H1 (cell line): Measurements from ENCODE around the gene GNAO1.

ENCODE experiments used
- EGR1 ChIP-seq: IDR thresholded peaks from 2 replicates; pipeline ENCODE4 v1.6.1; 2011; ENCODE audit warnings: low read depth, low read length, borderline replicate concordance
- EP300 ChIP-seq, 2 experiments: IDR thresholded peaks; 1 replicate in 1 of 2; 2 replicates in 1 of 2; pipeline ENCODE4 v1.6.1; 2011 to 2012; ENCODE audit warnings: low read depth in 2 of 2, low read length in 2 of 2, mild to moderate bottlenecking in 2 of 2, borderline replicate concordance in 1 of 2, inconsistent platforms in 1 of 2, moderate library complexity in 1 of 2
- HDAC2 ChIP-seq, 2 experiments: fragments of 300-600 bp in 1 of 2; sonication (generic) in 1 of 2; IDR thresholded peaks; 2 replicates each; pipeline ENCODE4 v1.6.1; 2011 to 2012; ENCODE audit warnings: low read depth in 2 of 2, low read length in 2 of 2, mild to moderate bottlenecking in 2 of 2, moderate library complexity in 2 of 2, borderline replicate concordance in 1 of 2, inconsistent platforms in 1 of 2
- JUND ChIP-seq: IDR thresholded peaks from 2 replicates; pipeline ENCODE4 v1.6.1; 2011; ENCODE audit warnings: mild to moderate bottlenecking, improper control_type of control experiment, low read length
- MAFK ChIP-seq: IDR thresholded peaks from 2 replicates; pipeline ENCODE4 v1.6.1; 2012; ENCODE audit warnings: low read depth, mild to moderate bottlenecking, improper control_type of control experiment, low read length
- POLR2A ChIP-seq, 2 experiments: IDR thresholded peaks; 1 replicate in 1 of 2; 2 replicates in 1 of 2; pipeline ENCODE4 v1.6.1; 2011; ENCODE audit warnings: low read depth in 2 of 2, low read length in 2 of 2, mild to moderate bottlenecking in 2 of 2; ENCODE audit errors: control extremely low read depth in 1 of 2
- POLR2AphosphoS5 ChIP-seq: IDR thresholded peaks from 2 replicates; pipeline ENCODE4 v1.6.1; 2011; ENCODE audit warnings: low read depth, low read length
- RAD21 ChIP-seq, 2 experiments: IDR thresholded peaks in 1 of 2; conservative IDR thresholded peaks in 1 of 2; 2 replicates each; pipeline ENCODE4 v1.6.1; 2011; ENCODE audit warnings: low read depth in 2 of 2, low read length in 2 of 2, improper control_type of control experiment in 1 of 2, inconsistent platforms in 1 of 2, mild to moderate bottlenecking in 1 of 2, moderate library complexity in 1 of 2
- RFX5 ChIP-seq: IDR thresholded peaks from 2 replicates; pipeline ENCODE4 v1.6.1; 2011; ENCODE audit warnings: low read depth, low read length, improper control_type of control experiment, borderline replicate concordance
- YY1 ChIP-seq: IDR thresholded peaks from 2 replicates; pipeline ENCODE4 v1.6.1; 2011; ENCODE audit warnings: low read depth, mild to moderate bottlenecking, low read length
- TF ChIP-seq, protein P1 (sequence below), 3 experiments: IDR thresholded peaks; 1 replicate in 2 of 3; 2 replicates in 1 of 3; pipeline versions ENCODE4 v1.5.1 to v1.6.1; 2011; ENCODE audit warnings: low read length in 3 of 3, mild to moderate bottlenecking in 3 of 3, inconsistent platforms in 2 of 3, low read depth in 1 of 3, moderate library complexity in 1 of 3; ENCODE audit not compliant: insufficient read depth in 1 of 3; ENCODE audit errors: control extremely low read depth in 1 of 3
- TF ChIP-seq, protein P2 (sequence below): IDR thresholded peaks from 2 replicates; pipeline ENCODE4 v1.6.1; 2011; ENCODE audit warnings: low read length, improper control_type of control experiment
- TF ChIP-seq, protein P3 (sequence below): IDR thresholded peaks from 2 replicates; pipeline ENCODE4 v1.6.1; 2012; ENCODE audit warnings: inconsistent platforms
- TF ChIP-seq, protein P4 (sequence below): IDR thresholded peaks from 2 replicates; pipeline ENCODE4 v1.6.1; 2012; ENCODE audit warnings: inconsistent platforms

DNA sequence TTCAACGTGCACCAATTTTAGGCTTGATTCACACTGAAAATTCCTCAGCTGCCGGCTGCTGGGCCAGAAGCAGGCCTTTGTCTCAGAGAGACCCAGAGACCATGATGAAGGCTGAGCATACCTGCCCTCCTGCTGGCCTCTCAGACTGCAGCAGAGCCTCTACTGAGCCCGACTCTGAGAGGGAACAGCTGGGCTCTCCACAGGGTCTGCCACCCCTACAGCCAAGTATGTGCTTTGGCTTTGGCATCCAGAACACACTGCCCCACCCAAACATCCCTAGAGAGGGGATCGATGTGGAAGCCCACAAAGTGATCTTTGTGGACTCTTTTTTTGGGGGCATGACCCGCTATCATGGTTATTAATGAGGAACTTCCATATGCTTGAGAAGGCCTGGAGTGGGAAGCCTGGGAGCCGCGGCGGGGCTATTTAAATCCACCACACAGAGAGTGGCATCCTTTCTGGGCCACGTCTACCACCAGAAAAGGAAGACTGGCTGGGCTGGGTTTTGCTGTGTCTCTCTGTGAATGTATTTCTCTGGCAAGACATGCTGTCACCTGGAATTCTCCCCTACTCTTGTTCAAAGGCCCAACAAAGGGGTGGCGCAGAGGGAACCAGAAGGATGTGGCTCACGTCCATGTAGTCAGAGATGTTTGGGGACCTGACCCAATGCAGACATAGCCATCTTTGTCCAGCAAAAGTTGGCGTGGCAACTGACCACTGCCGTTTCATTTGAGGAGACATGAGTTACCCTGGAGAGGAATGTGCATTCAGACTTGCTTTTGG is 69.3 kb downstream of the GNAO1 start:
- no peak for TF ChIP-seq EGR1
- TF ChIP-seq RAD21 (IDR thresholded peaks at IDR 0.05 in 1 of 2, conservative IDR thresholded peaks at IDR 0.05 in 1 of 2; ENCODE audit: low read depth in 2 of 2, low read length in 2 of 2) = no peak
- no peak for TF ChIP-seq POLR2A (IDR thresholded peaks at IDR 0.05; ENCODE audit: control extremely low read depth in 1 of 2, low read depth in 2 of 2, low read length in 2 of 2)
- TF ChIP-seq, protein P1, sequence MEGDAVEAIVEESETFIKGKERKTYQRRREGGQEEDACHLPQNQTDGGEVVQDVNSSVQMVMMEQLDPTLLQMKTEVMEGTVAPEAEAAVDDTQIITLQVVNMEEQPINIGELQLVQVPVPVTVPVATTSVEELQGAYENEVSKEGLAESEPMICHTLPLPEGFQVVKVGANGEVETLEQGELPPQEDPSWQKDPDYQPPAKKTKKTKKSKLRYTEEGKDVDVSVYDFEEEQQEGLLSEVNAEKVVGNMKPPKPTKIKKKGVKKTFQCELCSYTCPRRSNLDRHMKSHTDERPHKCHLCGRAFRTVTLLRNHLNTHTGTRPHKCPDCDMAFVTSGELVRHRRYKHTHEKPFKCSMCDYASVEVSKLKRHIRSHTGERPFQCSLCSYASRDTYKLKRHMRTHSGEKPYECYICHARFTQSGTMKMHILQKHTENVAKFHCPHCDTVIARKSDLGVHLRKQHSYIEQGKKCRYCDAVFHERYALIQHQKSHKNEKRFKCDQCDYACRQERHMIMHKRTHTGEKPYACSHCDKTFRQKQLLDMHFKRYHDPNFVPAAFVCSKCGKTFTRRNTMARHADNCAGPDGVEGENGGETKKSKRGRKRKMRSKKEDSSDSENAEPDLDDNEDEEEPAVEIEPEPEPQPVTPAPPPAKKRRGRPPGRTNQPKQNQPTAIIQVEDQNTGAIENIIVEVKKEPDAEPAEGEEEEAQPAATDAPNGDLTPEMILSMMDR (IDR thresholded peaks at IDR 0.05; ENCODE audit: control extremely low read depth in 1 of 3, insufficient read depth in 1 of 3, low read depth in 1 of 3, low read length in 3 of 3) = no peak
- no peak for TF ChIP-seq POLR2AphosphoS5
- no peak for TF ChIP-seq JUND
- TF ChIP-seq HDAC2 (IDR thresholded peaks at IDR 0.05; ENCODE audit: borderline replicate concordance in 1 of 2, low read depth in 2 of 2, low read length in 2 of 2) = no peak
- TF ChIP-seq, protein P2, sequence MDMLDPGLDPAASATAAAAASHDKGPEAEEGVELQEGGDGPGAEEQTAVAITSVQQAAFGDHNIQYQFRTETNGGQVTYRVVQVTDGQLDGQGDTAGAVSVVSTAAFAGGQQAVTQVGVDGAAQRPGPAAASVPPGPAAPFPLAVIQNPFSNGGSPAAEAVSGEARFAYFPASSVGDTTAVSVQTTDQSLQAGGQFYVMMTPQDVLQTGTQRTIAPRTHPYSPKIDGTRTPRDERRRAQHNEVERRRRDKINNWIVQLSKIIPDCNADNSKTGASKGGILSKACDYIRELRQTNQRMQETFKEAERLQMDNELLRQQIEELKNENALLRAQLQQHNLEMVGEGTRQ = no peak
- TF ChIP-seq, protein P3, sequence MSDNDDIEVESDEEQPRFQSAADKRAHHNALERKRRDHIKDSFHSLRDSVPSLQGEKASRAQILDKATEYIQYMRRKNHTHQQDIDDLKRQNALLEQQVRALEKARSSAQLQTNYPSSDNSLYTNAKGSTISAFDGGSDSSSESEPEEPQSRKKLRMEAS = no peak
- TF ChIP-seq EP300 (IDR thresholded peaks at IDR 0.05; ENCODE audit: borderline replicate concordance in 1 of 2, low read depth in 2 of 2, low read length in 2 of 2) = no peak
- TF ChIP-seq MAFK = no peak
- no peak for TF ChIP-seq YY1
- TF ChIP-seq, protein P4, sequence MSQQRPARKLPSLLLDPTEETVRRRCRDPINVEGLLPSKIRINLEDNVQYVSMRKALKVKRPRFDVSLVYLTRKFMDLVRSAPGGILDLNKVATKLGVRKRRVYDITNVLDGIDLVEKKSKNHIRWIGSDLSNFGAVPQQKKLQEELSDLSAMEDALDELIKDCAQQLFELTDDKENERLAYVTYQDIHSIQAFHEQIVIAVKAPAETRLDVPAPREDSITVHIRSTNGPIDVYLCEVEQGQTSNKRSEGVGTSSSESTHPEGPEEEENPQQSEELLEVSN = no peak
- no peak for TF ChIP-seq RFX5
